Lower leg skin (tissue), 4 donors: ENCODE measurements around the gene CYP2A13. TPM values are rescaled to one million over a fixed set of nuclear protein-coding genes. Genes with fewer than 3 reads are reported as not detected.
"Not testable (repeated sequence)": the region's sequence is repeated elsewhere in the genome, so short reads cannot be mapped to it uniquely, and the experiment has no call there.

ENCODE experiments used
- DNase-seq, 2 donors: peaks; one replicate each; pipeline ENCODE4 v3.0.0-alpha.2; 2019; ENCODE audit warnings: low spot score in 2 of 2
- H3K4me3 ChIP-seq: fragments of 200-600 bp; sonication (generic); 2 replicates; pipeline ENCODE4 v1.5.1; 2017; ENCODE audit warnings: mild to moderate bottlenecking, low read depth; ENCODE audit not compliant: poor library complexity, severe bottlenecking
- POLR2A ChIP-seq, 2 donors: fragments of 450-650 bp; IDR thresholded peaks; one replicate each; pipeline ENCODE4 v1.6.1; 2016 to 2017; ENCODE audit warnings: antibody characterized with exemption in 2 of 2, mild to moderate bottlenecking in 1 of 2, moderate library complexity in 1 of 2
- WGBS, 2 donors: methylation state at CpG; one replicate each; pipeline ENCODE4 v1.1.5; 2018; 5-methylcytosine and 5-hydroxymethylcytosine counted together
- intact Hi-C: fragments of 100-400 bp; cut with DNase I; formaldehyde crosslinking; loops from one replicate; pipeline ENCODE4 v1.15.0; 2023; ENCODE audit warnings: low total_unique reads
- total RNA-seq, 4 donors: library from RNA; depleted of rRNA; stranded (reverse); fragments of >200 nt; gene quantifications; one replicate each; pipeline ENCODE4 v1.1.0, GENCODE V29; 2016
- TF ChIP-seq, protein P1 (sequence below), 3 donors: fragments of 450-650 bp; IDR thresholded peaks; one replicate each; pipeline ENCODE4 v1.5.1; 2016; ENCODE audit warnings: antibody characterized with exemption in 3 of 3, mild to moderate bottlenecking in 3 of 3, moderate library complexity in 2 of 3

CYP2A13 gene
- total RNA-seq, 4 donors from 2014 or later, result not detected

DNA sequence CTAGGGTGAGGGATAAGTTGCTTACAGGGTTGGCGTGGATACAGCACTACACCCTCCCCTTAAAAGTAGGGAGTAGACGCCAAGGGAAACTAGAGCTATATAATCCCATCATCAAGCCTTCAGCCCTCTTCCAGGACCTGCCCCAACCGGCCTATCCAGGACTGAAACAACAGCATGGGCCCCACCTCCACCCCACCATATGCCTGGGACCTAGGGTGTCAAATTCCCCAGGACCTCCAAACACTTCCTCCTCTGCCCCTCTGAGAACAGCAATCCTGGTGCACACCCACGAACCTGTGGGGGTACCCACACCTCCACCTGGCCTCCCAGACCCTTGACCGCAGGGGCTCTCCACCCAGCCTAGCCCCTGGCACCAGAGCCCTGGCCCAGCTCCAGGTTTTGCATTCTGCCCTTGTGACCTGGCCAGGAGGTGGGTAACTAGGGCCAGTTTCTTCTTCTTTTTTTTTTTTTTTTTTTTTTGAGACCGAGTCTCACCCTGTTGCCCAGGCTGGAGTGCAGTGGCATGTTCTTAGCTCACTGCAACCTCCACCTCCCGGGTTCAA lies 24.6 kb downstream of the CYP2A13 start:
- 63 to 77% methylated on average over 7 of the region's 7 CpGs for WGBS, 2 donors
- intact Hi-C loops, result no loop called here
- DNase-seq, result peak in 1 of 2 donors; percentile 62
- H3K4me3 ChIP-seq, result no peak overlapping the region
- TF ChIP-seq, protein P1, sequence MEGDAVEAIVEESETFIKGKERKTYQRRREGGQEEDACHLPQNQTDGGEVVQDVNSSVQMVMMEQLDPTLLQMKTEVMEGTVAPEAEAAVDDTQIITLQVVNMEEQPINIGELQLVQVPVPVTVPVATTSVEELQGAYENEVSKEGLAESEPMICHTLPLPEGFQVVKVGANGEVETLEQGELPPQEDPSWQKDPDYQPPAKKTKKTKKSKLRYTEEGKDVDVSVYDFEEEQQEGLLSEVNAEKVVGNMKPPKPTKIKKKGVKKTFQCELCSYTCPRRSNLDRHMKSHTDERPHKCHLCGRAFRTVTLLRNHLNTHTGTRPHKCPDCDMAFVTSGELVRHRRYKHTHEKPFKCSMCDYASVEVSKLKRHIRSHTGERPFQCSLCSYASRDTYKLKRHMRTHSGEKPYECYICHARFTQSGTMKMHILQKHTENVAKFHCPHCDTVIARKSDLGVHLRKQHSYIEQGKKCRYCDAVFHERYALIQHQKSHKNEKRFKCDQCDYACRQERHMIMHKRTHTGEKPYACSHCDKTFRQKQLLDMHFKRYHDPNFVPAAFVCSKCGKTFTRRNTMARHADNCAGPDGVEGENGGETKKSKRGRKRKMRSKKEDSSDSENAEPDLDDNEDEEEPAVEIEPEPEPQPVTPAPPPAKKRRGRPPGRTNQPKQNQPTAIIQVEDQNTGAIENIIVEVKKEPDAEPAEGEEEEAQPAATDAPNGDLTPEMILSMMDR (IDR thresholded peaks at IDR 0.05), result no peak
- no peak for TF ChIP-seq POLR2A (IDR thresholded peaks at IDR 0.05)

GRCh38 chr19:41114132-41114531 lies 25.9 kb downstream of the CYP2A13 start, which contains the start of gene CYP2F1:
TSS of gene CYP2F1 (plus strand) at chr19:41114432. CDS start at chr19:41116189, 1,757 bp downstream.
- DNase-seq, result no peak
- intact Hi-C loops, result no loop called here
- no peak within 1 kb of the TSS for H3K4me3 ChIP-seq
- 45 to 51% methylated on average over 7 of the region's 7 CpGs for WGBS, 2 donors
- TF ChIP-seq, protein P1 (IDR thresholded peaks at IDR 0.05), result no peak

GRCh38 chr19:41116261-41116660 lies 28.0 kb downstream of the CYP2A13 start:
- no peak for TF ChIP-seq POLR2A (IDR thresholded peaks at IDR 0.05)
- TF ChIP-seq, protein P1 (IDR thresholded peaks at IDR 0.05), result no peak
- peak in 1 of 2 donors; percentile 45 for DNase-seq
- H3K4me3 ChIP-seq, result no peak overlapping the region
- 89 to 92% methylated on average over 8 of the region's 8 CpGs for WGBS, 2 donors
- intact Hi-C loops, result no loop called here

DNA sequence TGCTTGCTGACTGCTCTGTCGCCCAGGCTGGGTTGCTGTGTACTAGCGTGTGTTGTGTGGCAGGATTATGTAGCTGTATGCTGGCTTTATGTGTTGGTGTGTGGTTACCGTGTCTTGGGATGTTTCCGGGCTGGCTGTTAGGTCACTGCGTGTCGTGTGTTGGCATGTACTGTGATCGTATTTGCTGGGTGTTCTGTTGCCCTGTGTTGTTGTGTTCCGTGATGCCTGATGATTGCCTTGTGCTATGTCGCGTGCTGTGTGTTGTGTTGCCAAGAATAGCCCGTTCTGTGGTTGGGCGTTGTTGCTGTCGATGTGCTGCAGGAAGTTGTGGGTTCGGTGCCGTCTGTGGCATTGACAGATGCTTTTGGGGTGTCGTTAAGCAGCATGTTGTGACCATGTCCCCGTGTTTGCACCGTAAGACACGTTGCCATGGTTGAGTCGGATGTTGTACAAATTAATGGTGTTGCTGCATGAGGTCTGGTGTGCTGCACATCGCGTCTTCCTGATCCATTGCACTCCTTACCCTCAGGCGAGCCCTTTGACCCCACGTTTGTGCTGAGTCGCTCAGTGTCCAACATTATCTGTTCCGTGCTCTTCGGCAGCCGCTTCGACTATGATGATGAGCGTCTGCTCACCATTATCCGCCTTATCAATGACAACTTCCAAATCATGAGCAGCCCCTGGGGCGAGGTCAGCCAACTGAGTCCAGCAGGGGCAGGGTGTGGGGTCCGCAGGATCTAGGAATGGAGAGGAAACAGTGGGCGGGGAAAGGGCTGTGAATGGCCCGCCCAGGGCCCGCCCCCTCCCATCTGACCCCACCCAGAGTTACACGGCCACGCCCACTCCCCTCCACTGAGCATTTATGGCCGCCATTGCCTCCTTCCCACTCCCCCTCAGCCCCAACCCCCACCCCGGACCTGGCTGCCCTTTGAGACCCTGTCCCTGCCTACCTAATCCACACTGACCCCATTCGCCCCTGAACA lies 33.0 kb downstream of the CYP2A13 start:
- intact Hi-C loops, result not testable (repeated sequence)
- 75 to 78% methylated on average over 32 to 36 of the region's 41 CpGs for WGBS, 2 donors

DNA sequence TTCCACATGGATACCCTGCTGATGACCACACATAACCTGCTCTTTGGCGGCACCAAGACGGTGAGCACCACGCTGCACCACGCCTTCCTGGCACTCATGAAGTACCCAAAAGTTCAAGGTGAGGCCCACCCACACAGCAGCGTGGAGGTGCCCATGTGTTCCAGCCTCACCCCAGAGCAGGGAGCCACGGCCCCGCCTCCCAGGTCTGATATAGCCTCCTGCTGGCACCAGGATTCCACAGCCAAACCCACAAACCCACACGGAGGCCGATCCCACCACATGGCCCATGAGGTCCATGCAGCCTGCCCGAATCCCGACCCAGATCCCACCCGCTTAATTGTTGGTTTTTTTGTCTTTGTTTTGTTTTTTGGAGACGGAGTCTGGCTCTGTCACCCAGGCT lies 34.6 kb downstream of the CYP2A13 start:
- H3K4me3 ChIP-seq, intact Hi-C loops: not testable (repeated sequence)

More for the DNA sequence above, 33.0 kb downstream of the CYP2A13 start:
- not testable (repeated sequence) for H3K4me3 ChIP-seq
- DNase-seq, result peak in 1 of 2 donors; percentile 84

GRCh38 chr19:41123716-41124294 lies 35.6 kb downstream of the CYP2A13 start:
- 84 to 85% methylated on average over 11 of the region's 11 CpGs for WGBS, 2 donors
- intact Hi-C loops, result no loop called here
- no peak for TF ChIP-seq POLR2A (IDR thresholded peaks at IDR 0.05)
- TF ChIP-seq, protein P1 (IDR thresholded peaks at IDR 0.05), result no peak
- no peak overlapping the region for H3K4me3 ChIP-seq
- peak in 1 of 2 donors; percentile 75 for DNase-seq

More for the DNA sequence above, 34.6 kb downstream of the CYP2A13 start:
- WGBS, 2 donors, result 79 to 88% methylated on average over 13 of the region's 13 CpGs
- DNase-seq, result peak in 1 of 2 donors; percentile 76

DNA sequence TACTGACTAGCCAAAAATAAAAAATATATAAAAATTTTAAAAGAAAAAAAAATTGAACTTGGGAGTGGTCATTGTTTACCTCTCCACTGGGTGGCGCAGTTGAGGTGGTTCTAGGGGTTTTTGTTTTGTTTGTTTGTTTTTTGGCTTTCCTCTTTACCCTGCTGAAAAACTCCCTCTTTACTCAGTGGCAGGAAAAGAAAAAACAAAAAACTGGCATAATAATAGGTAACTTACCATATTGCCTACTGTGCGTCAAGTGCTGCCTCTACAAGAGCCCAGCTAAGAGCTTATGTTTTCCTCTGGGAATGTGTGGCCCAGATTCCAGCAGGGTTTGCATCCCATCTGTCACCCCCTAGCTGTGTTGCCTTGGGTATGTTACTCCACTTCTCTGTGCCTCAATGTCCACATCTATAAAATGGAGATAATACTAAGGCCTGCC lies 38.5 kb downstream of the CYP2A13 start:
- DNase-seq, H3K4me3 ChIP-seq, intact Hi-C loops: not testable (repeated sequence)
- WGBS, 2 donors, result 48 to 51% methylated on average over 2 of the region's 2 CpGs

DNA sequence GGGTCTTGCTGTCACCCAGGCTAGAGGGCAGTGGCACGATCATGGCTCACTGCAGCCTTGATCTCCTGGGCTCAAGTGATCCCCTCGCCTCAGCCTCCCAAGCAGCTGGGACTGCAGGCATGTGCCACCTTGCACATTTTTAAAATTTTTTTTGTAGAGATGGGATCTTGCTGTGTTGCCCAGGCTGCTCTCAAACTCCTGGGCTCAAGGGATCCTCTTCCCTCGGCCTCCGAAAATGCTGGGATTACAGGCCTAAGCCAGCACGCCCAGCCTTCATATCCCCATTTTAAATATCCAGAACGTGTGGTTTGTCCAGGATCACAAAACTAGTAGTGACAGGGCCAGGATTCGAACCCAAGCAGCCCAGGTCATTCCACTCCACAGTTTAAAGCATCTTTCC lies 39.1 kb downstream of the CYP2A13 start:
- DNase-seq, intact Hi-C loops, H3K4me3 ChIP-seq: not testable (repeated sequence)
- 83 to 85% methylated on average over 7 of the region's 7 CpGs for WGBS, 2 donors

DNA sequence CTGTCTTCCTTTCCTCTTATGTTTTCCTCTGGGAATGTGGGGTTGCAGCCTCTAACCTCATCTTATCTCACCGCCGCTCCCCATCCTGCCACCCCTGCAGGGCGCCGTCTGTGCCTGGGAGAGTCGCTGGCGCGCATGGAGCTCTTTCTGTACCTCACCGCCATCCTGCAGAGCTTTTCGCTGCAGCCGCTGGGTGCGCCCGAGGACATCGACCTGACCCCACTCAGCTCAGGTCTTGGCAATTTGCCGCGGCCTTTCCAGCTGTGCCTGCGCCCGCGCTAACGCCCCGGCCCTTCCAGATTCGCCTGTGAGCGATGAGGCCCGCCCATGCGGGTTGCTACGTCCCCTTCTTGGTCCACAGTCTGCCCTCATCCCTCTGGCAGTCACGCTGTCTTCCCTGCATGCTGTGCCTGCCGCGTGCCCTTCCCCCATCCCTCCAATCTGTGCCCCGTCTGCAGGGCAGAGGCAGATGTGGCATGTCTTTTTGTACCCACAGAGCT lies 39.6 kb downstream of the CYP2A13 start:
- intact Hi-C loops, H3K4me3 ChIP-seq: not testable (repeated sequence)
- 5 to 10% methylated on average over 2 to 20 of the region's 29 CpGs for WGBS, 2 donors
- peak in 1 of 2 donors; percentile 91 for DNase-seq
